ENCODE results near the gene ATP5MK. TPM values are rescaled to one million over a fixed set of nuclear protein-coding genes. Genes with fewer than 3 reads are reported as not detected.
A peak's percentile ranks its signal among the peaks of the same experiment; 100 is the strongest.
"Not testable (repeated sequence)": the region's sequence is repeated elsewhere in the genome, so short reads cannot be mapped to it uniquely, and the experiment has no call there.

The ATP5MK gene
- total RNA-seq, 6 experiments from 2014 or later: 397 to 452 (median 442) TPM

- peaks cover 36% of the 10 kb centered on the region for H3K36me3 Mint-ChIP-seq (ENCODE audit: low read depth)
- H3K27ac Mint-ChIP-seq: no peak overlapping the region
- H3K4me3 Mint-ChIP-seq: no peak overlapping the region
- H3K4me1 Mint-ChIP-seq (ENCODE audit: low read depth): no peaks in the 10 kb centered on the region
- no peaks in the 10 kb centered on the region for H3K9me3 Mint-ChIP-seq
- DNase-seq: no peak
- H3K27me3 Mint-ChIP-seq (ENCODE audit: insufficient read depth): peaks cover 2% of the 10 kb centered on the region; the same call in 1 of the 2 replicates
- TF ChIP-seq, protein P1, sequence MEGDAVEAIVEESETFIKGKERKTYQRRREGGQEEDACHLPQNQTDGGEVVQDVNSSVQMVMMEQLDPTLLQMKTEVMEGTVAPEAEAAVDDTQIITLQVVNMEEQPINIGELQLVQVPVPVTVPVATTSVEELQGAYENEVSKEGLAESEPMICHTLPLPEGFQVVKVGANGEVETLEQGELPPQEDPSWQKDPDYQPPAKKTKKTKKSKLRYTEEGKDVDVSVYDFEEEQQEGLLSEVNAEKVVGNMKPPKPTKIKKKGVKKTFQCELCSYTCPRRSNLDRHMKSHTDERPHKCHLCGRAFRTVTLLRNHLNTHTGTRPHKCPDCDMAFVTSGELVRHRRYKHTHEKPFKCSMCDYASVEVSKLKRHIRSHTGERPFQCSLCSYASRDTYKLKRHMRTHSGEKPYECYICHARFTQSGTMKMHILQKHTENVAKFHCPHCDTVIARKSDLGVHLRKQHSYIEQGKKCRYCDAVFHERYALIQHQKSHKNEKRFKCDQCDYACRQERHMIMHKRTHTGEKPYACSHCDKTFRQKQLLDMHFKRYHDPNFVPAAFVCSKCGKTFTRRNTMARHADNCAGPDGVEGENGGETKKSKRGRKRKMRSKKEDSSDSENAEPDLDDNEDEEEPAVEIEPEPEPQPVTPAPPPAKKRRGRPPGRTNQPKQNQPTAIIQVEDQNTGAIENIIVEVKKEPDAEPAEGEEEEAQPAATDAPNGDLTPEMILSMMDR (IDR thresholded peaks at IDR 0.05): no peak
These were observed 21.3 kb upstream of the ATP5MK start for GRCh38 chr10:103417601-103418000.

GRCh38 chr10:103417148-103417469 lies 20.8 kb upstream of the ATP5MK start:
- H3K27me3 Mint-ChIP-seq (ENCODE audit: insufficient read depth); H3K4me3 Mint-ChIP-seq; H3K4me1 Mint-ChIP-seq (ENCODE audit: low read depth); H3K9me3 Mint-ChIP-seq; DNase-seq; H3K27ac Mint-ChIP-seq: not testable (repeated sequence)
- TF ChIP-seq, protein P1 (IDR thresholded peaks at IDR 0.05): peak; percentile 43; the same call in 1 of the 2 replicates
- H3K36me3 Mint-ChIP-seq (ENCODE audit: low read depth): peaks cover 36% of the 10 kb centered on the region

GRCh38 chr10:103416436-103417147 lies 20.3 kb upstream of the ATP5MK start:
- TF ChIP-seq, protein P1 (IDR thresholded peaks at IDR 0.05): peak; percentile 85
- H3K4me3 Mint-ChIP-seq: no peak overlapping the region
- H3K4me1 Mint-ChIP-seq (ENCODE audit: low read depth): no peaks in the 10 kb centered on the region
- peak; percentile 43 for DNase-seq
- H3K27ac Mint-ChIP-seq: no peak overlapping the region
- H3K27me3 Mint-ChIP-seq (ENCODE audit: insufficient read depth): peaks cover 2% of the 10 kb centered on the region; the same call in 1 of the 2 replicates
- H3K36me3 Mint-ChIP-seq (ENCODE audit: low read depth): peaks cover 36% of the 10 kb centered on the region
- no peaks in the 10 kb centered on the region for H3K9me3 Mint-ChIP-seq

- no peak overlapping the region for H3K4me3 Mint-ChIP-seq
- no peaks in the 10 kb centered on the region for H3K9me3 Mint-ChIP-seq
- peaks cover 2% of the 10 kb centered on the region; the same call in 1 of the 2 replicates for H3K27me3 Mint-ChIP-seq (ENCODE audit: insufficient read depth)
- H3K36me3 Mint-ChIP-seq (ENCODE audit: low read depth): peaks cover 31% of the 10 kb centered on the region
- DNase-seq: no peak
- no peaks in the 10 kb centered on the region for H3K4me1 Mint-ChIP-seq (ENCODE audit: low read depth)
- no peak overlapping the region for H3K27ac Mint-ChIP-seq
- TF ChIP-seq, protein P1 (IDR thresholded peaks at IDR 0.05): no peak
These were observed 19.3 kb upstream of the ATP5MK start for GRCh38 chr10:103415581-103415980.

GRCh38 chr10:103413564-103413963 lies 17.3 kb upstream of the ATP5MK start:
- H3K27ac Mint-ChIP-seq: no peak overlapping the region
- H3K4me3 Mint-ChIP-seq: no peak overlapping the region
- H3K27me3 Mint-ChIP-seq (ENCODE audit: insufficient read depth): peaks cover 2% of the 10 kb centered on the region; the same call in 1 of the 2 replicates
- no peak for DNase-seq
- H3K4me1 Mint-ChIP-seq (ENCODE audit: low read depth): no peaks in the 10 kb centered on the region
- peaks cover 31% of the 10 kb centered on the region for H3K36me3 Mint-ChIP-seq (ENCODE audit: low read depth)
- TF ChIP-seq, protein P1 (IDR thresholded peaks at IDR 0.05): no peak
- H3K9me3 Mint-ChIP-seq: no peaks in the 10 kb centered on the region
